ENCODE data around the gene SLC10A7. TPM values are rescaled to one million over a fixed set of nuclear protein-coding genes. Genes with fewer than 3 reads are reported as not detected.

SLC10A7 gene
- total and polyA plus RNA-seq, 12 donors, result 1.3 to 6.6 (median 4.4) TPM

- WGBS, 2 donors, result 82 to 89% methylated on average over 5 of the region's 5 CpGs
These were observed 212.8 kb downstream of the SLC10A7 start for GRCh38 chr4:146308951-146309350.

GRCh38 chr4:146302822-146303221 lies 218.9 kb downstream of the SLC10A7 start:
- no peaks in the 10 kb centered on the region for H3K27me3 ChIP-seq
- peaks cover 0 to 11% (median 0%) of the 10 kb centered on the region in 9 donors for H3K36me3 ChIP-seq
- DNase-seq, result no peak
- 89 to 90% methylated on average over 2 of the region's 2 CpGs for WGBS, 2 donors
- ATAC-seq, result no peak
- TF ChIP-seq CTCF (IDR thresholded peaks at IDR 0.05), result no peak
- H3K4me3 ChIP-seq, result no peak overlapping the region
- no peaks in the 10 kb centered on the region for H3K9me3 ChIP-seq
- no peak overlapping the region for H3K27ac ChIP-seq
- intact Hi-C loops (cut with DNase I), result no loop called here
- H3K4me1 ChIP-seq, result no peaks in the 10 kb centered on the region

More at GRCh38 chr4:146308951-146309350, 212.8 kb downstream of the SLC10A7 start:
- DNase-seq (no peak), ATAC-seq (no peak)
- intact Hi-C loops (cut with DNase I), result no loop called here
- Histone ChIP-seq H3K36me3 (peaks cover 0 to 4% (median 0%) of the 10 kb centered on the region in 9 donors), H3K27ac (no peak overlapping the region), H3K27me3 (no peaks in the 10 kb centered on the region), H3K4me1 (peaks cover 0 to 13% (median 0%) of the 10 kb centered on the region in 9 donors), H3K9me3 (no peaks in the 10 kb centered on the region), H3K4me3 (no peak overlapping the region)
- TF ChIP-seq CTCF (IDR thresholded peaks at IDR 0.05), result no peak

- Histone ChIP-seq H3K9me3 (no peaks in the 10 kb centered on the region), H3K4me3 (no peak overlapping the region), H3K27ac (no peak overlapping the region), H3K27me3 (no peaks in the 10 kb centered on the region), H3K4me1 (no peaks in the 10 kb centered on the region), H3K36me3 (peaks cover 0 to 11% (median 0%) of the 10 kb centered on the region in 9 donors)
- 96 to 100% methylated on average over 3 of the region's 3 CpGs for WGBS, 2 donors
- ATAC-seq, result no peak
- no peak for TF ChIP-seq CTCF (IDR thresholded peaks at IDR 0.05)
- intact Hi-C loops (cut with DNase I), result no loop called here
- no peak for DNase-seq
These were observed 222.1 kb downstream of the SLC10A7 start for GRCh38 chr4:146299607-146300006.

GRCh38 chr4:146294776-146295175 lies 227.0 kb downstream of the SLC10A7 start:
- no peaks in the 10 kb centered on the region for H3K27me3 ChIP-seq
- H3K4me1 ChIP-seq, result no peaks in the 10 kb centered on the region
- H3K27ac ChIP-seq, result no peak overlapping the region
- 85 to 95% methylated on average over 2 of the region's 2 CpGs for WGBS, 2 donors
- intact Hi-C loops (cut with DNase I), result no loop called here
- TF ChIP-seq CTCF (IDR thresholded peaks at IDR 0.05), result no peak
- no peak overlapping the region for H3K4me3 ChIP-seq
- H3K36me3 ChIP-seq, result peaks cover 0 to 6% (median 0%) of the 10 kb centered on the region in 9 donors
- ATAC-seq (no peak), DNase-seq (no peak)
- no peaks in the 10 kb centered on the region for H3K9me3 ChIP-seq
